Stimulated activated CD8-positive, alpha-beta memory T cell treated with anti-CD3 and anti-CD28 coated beads, Interleukin-12 subunit alpha, Interleukin-12 subunit beta, amount 100 ng/mL, for 4 hours (primary cell): ENCODE results near the gene ABCA3.

Experiments
- DNase-seq: peaks from one replicate; pipeline ENCODE4 v3.0.0-alpha.2; 2020; ENCODE audit warnings: low read depth

ABCA3 gene

GRCh38 chr16:2350500-2350899, 10.0 kb upstream of the ABCA3 start:
- no peak for DNase-seq

GRCh38 chr16:2343211-2343610, 2.7 kb upstream of the ABCA3 start:
- DNase-seq, result no peak

GRCh38 chr16:2341456-2342447, 1.2 kb upstream of the ABCA3 start:
- no peak for DNase-seq

- DNase-seq, result no peak
These were observed 725 bp downstream of the ABCA3 start for GRCh38 chr16:2339521-2340484.

GRCh38 chr16:2337431-2338296, 2.9 kb downstream of the ABCA3 start:
- no peak for DNase-seq

- DNase-seq, result no peak
These were observed 5.1 kb downstream of the ABCA3 start for GRCh38 chr16:2335286-2335895.

GRCh38 chr16:2333772-2334379, 6.7 kb downstream of the ABCA3 start:
- DNase-seq, result no peak

GRCh38 chr16:2333231-2333630, 7.3 kb downstream of the ABCA3 start:
- DNase-seq, result no peak

GRCh38 chr16:2331931-2332267, 8.6 kb downstream of the ABCA3 start:
- no peak for DNase-seq

- DNase-seq, result no peak
These were observed 9.2 kb downstream of the ABCA3 start for GRCh38 chr16:2331199-2331930.

- no peak for DNase-seq
These were observed 11.0 kb downstream of the ABCA3 start for GRCh38 chr16:2329532-2329931.

GRCh38 chr16:2328428-2328827, 12.1 kb downstream of the ABCA3 start:
- no peak for DNase-seq

GRCh38 chr16:2326191-2326590, 14.3 kb downstream of the ABCA3 start:
- DNase-seq, result no peak

GRCh38 chr16:2325791-2326190, 14.7 kb downstream of the ABCA3 start:
- no peak for DNase-seq

GRCh38 chr16:2325181-2325580, 15.3 kb downstream of the ABCA3 start:
- no peak for DNase-seq

- DNase-seq, result no peak
These were observed 16.1 kb downstream of the ABCA3 start for GRCh38 chr16:2324296-2324859.

- no peak for DNase-seq
These were observed 16.8 kb downstream of the ABCA3 start for GRCh38 chr16:2323701-2324100.

- DNase-seq, result no peak
These were observed 20.9 kb downstream of the ABCA3 start for GRCh38 chr16:2319606-2320005.

GRCh38 chr16:2317231-2318020, 23.1 kb downstream of the ABCA3 start:
- no peak for DNase-seq
